Measurements from ENCODE around the gene CXCL17.
"Not testable (repeated sequence)": the region's sequence is repeated elsewhere in the genome, so short reads cannot be mapped to it uniquely, and the experiment has no call there.

The CXCL17 gene

GRCh38 chr19:42461700-42462324 lies 19.1 kb upstream of the CXCL17 start:
- DNase-seq: no peak

- not testable (repeated sequence) for DNase-seq
These were observed 18.5 kb upstream of the CXCL17 start for GRCh38 chr19:42461231-42461630.

GRCh38 chr19:42459926-42460325 lies 17.2 kb upstream of the CXCL17 start:
- no peak for DNase-seq

- no peak for DNase-seq
These were observed 12.9 kb upstream of the CXCL17 start for GRCh38 chr19:42455621-42456081.

- no peak for DNase-seq
These were observed 12.3 kb upstream of the CXCL17 start for GRCh38 chr19:42455086-42455485.

GRCh38 chr19:42452590-42452989 lies 9.8 kb upstream of the CXCL17 start:
- DNase-seq: no peak

- DNase-seq: peak; percentile 63
These were observed 7.7 kb upstream of the CXCL17 start for GRCh38 chr19:42450314-42450934.

GRCh38 chr19:42448306-42448705 lies 5.6 kb upstream of the CXCL17 start:
- not testable (repeated sequence) for DNase-seq

GRCh38 chr19:42445948-42446347 lies 3.2 kb upstream of the CXCL17 start:
- no peak for DNase-seq

GRCh38 chr19:42443944-42444398 lies 1.2 kb upstream of the CXCL17 start:
- no peak for DNase-seq

- no peak for DNase-seq
These were observed 1.7 kb downstream of the CXCL17 start for GRCh38 chr19:42441049-42441445.

GRCh38 chr19:42440357-42441048 lies 2.2 kb downstream of the CXCL17 start:
- DNase-seq: peak; percentile 60 to 84

- no peak for DNase-seq
These were observed 6.7 kb downstream of the CXCL17 start for GRCh38 chr19:42436006-42436405.

- no peak for DNase-seq
These were observed 7.4 kb downstream of the CXCL17 start for GRCh38 chr19:42435316-42435715.

- DNase-seq: peak; percentile 77 to 83
These were observed 9.1 kb downstream of the CXCL17 start for GRCh38 chr19:42433503-42434260.

- no peak for DNase-seq
These were observed 11.3 kb downstream of the CXCL17 start for GRCh38 chr19:42431486-42431885.

- no peak for DNase-seq
These were observed 14.1 kb downstream of the CXCL17 start for GRCh38 chr19:42428676-42429075.

- DNase-seq: no peak
These were observed 15.4 kb downstream of the CXCL17 start, which contains the start of gene LIPE for GRCh38 chr19:42427313-42427712. LIPE (minus strand) TSS chr19:42427388; CDS start chr19:42427149, 239 bp downstream.

- no peak for DNase-seq
These were observed 16.1 kb downstream of the CXCL17 start for GRCh38 chr19:42426643-42427042.

- DNase-seq: no peak
These were observed 18.0 kb downstream of the CXCL17 start for GRCh38 chr19:42424712-42425131.

- no peak for DNase-seq
These were observed 18.4 kb downstream of the CXCL17 start for GRCh38 chr19:42424345-42424707.

- peak; percentile 82 to 84 for DNase-seq
These were observed 19.0 kb downstream of the CXCL17 start for GRCh38 chr19:42423462-42424344.

Measured in NCI-H1930 (cell line).